Left ventricle myocardium inferior (tissue), 1 donor: ENCODE measurements around the gene POLR3A. TPM values are rescaled to one million over a fixed set of nuclear protein-coding genes. Genes with fewer than 3 reads are reported as not detected.
"Not testable (repeated sequence)": the region's sequence is repeated elsewhere in the genome, so short reads cannot be mapped to it uniquely, and the experiment has no call there.

Source experiments
- DNase-seq: peaks from one replicate; pipeline ENCODE4 v3.0.0-alpha.2; 2020
- H3K27ac ChIP-seq: fragments of 200-600 bp; replicated peaks from 2 replicates; pipeline ENCODE4 v1.8.0; 2021
- H3K27me3 ChIP-seq: fragments of 200-600 bp; 2 replicates; pipeline ENCODE4 v1.8.0; 2021; ENCODE audit warnings: low read depth
- H3K36me3 ChIP-seq: fragments of 200-600 bp; 2 replicates; pipeline ENCODE4 v1.8.0; 2021
- H3K4me1 ChIP-seq: fragments of 200-600 bp; 2 replicates; pipeline ENCODE4 v1.8.0; 2021
- H3K4me3 ChIP-seq: fragments of 200-600 bp; 2 replicates; pipeline ENCODE4 v1.8.0; 2021; ENCODE audit warnings: mild to moderate bottlenecking, moderate library complexity
- H3K9me3 ChIP-seq: fragments of 200-600 bp; replicated peaks from 2 replicates; pipeline ENCODE4 v1.8.0; 2021
- CTCF ChIP-seq: fragments of 200-600 bp; IDR thresholded peaks from 2 replicates; pipeline ENCODE4 v1.8.0; 2021; ENCODE audit warnings: antibody characterized with exemption, mild to moderate bottlenecking, borderline replicate concordance
- intact Hi-C: fragments of 100-400 bp; cut with micrococcal nuclease; formaldehyde crosslinking; loops from one replicate; pipeline ENCODE4 v1.11.0; 2022
- total RNA-seq: library from RNA; stranded (reverse); fragmentation: NEBNext Ultra II Directional; extraction: Animal tissue kit (Norgen Biotek cat#: 25700); gene quantifications from one replicate; pipeline ENCODE4 v1.2.1, GENCODE V29; 2021
- donor health status: DM: no; HTN: yes; CAD: no; lungs with severe emphysema.

Gene POLR3A
- total RNA-seq, 1 donor from 2014 or later = 8.2 TPM

- Histone ChIP-seq H3K27me3 (no peaks in the 10 kb centered on the region), H3K4me1 (no peaks in the 10 kb centered on the region), H3K36me3 (peaks cover 100% of the 10 kb centered on the region), H3K9me3 (no peaks in the 10 kb centered on the region), H3K4me3 (no peak overlapping the region), H3K27ac (no peak overlapping the region)
- intact Hi-C loops = loop anchor here (10.0 kb wide), 1 partner anchor 160 kb away; no protein-coding TSS in a partner anchor
- DNase-seq = no peak
- peak; percentile 44 for TF ChIP-seq CTCF
These were observed 24.9 kb downstream of the POLR3A start for GRCh38 chr10:78004215-78005026.

- H3K9me3 ChIP-seq = no peaks in the 10 kb centered on the region
- intact Hi-C loops = loop anchor here (10.0 kb wide), 1 partner anchor 158 kb away; no protein-coding TSS in a partner anchor
- no peak overlapping the region for H3K4me3 ChIP-seq
- no peak for TF ChIP-seq CTCF
- H3K27me3 ChIP-seq = no peaks in the 10 kb centered on the region
- H3K4me1 ChIP-seq = no peaks in the 10 kb centered on the region
- no peak for DNase-seq
- H3K27ac ChIP-seq = no peak overlapping the region
- H3K36me3 ChIP-seq = peaks cover 94% of the 10 kb centered on the region
These were observed 26.6 kb downstream of the POLR3A start for GRCh38 chr10:78002541-78003288.

DNA sequence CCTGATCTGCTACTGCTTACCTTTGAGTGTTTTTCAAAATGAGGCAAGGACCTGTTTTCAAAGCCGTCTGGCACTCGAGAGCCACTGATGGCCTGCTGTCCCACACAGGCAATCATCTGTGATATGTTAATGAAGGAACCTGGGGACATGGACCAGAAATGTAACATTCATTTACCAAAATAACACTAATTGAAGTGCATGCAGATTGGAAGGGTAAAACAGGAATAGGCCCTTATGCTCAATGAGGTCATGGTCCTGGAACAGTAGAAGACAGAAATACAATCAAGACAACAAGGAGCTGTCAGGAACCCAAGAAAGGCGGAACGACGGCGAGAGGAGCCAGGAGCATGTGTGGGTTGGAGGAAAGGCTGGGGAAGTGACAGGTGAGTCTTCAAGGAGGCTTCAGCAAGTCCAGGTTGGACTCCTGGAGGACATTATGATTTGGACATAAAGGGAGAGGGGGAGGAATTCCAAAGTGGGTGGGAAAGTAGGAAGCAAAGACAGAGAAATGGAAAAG lies 28.3 kb downstream of the POLR3A start:
- intact Hi-C loops = loop anchor here (10.0 kb wide), 1 partner anchor 156 kb away; no protein-coding TSS in a partner anchor
- no peak for TF ChIP-seq CTCF
- Histone ChIP-seq H3K9me3 (no peaks in the 10 kb centered on the region), H3K36me3 (peaks cover 77% of the 10 kb centered on the region), H3K4me3 (no peak overlapping the region), H3K4me1 (no peaks in the 10 kb centered on the region), H3K27me3 (no peaks in the 10 kb centered on the region), H3K27ac (no peak overlapping the region)
- DNase-seq = no peak

GRCh38 chr10:78000206-78000605 lies 29.1 kb downstream of the POLR3A start:
- Histone ChIP-seq H3K4me3 (no peak overlapping the region), H3K36me3 (peaks cover 69% of the 10 kb centered on the region), H3K4me1 (no peaks in the 10 kb centered on the region), H3K9me3 (no peaks in the 10 kb centered on the region), H3K27me3 (no peaks in the 10 kb centered on the region), H3K27ac (no peak overlapping the region)
- no peak for TF ChIP-seq CTCF
- intact Hi-C loops = loop anchor here (10.0 kb wide), 1 partner anchor 155 kb away; no protein-coding TSS in a partner anchor
- no peak for DNase-seq

DNA sequence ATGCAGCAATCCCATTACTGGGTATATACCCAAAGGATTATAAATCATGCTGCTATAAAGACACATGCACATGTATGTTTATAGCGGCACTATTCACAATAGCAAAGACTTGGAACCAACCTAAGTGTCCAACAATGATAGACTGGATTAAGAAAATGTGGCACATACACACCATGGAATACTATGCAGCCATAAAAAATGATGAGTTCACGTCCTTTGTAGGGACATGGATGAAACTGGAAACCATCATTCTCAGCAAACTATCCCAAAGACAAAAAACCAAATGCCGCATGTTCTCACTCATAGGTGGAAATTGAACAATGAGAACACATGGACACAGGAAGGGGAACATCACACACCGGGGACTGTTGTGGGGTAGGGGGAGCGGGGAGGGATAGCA lies 30.5 kb downstream of the POLR3A start:
- H3K27me3 ChIP-seq, intact Hi-C loops, H3K4me1 ChIP-seq, H3K27ac ChIP-seq, H3K4me3 ChIP-seq, H3K9me3 ChIP-seq, DNase-seq: not testable (repeated sequence)
- H3K36me3 ChIP-seq = peaks cover 63% of the 10 kb centered on the region
